NCI-H2081 (cell line): ENCODE data around the gene RHOT2.

ENCODE experiments used
- DNase-seq, 2 experiments: peaks; one replicate each; lab custom pipeline; 2025; lab: John Stamatoyannopoulos, UW

Gene RHOT2

GRCh38 chr16:670485-671352 is 2.8 kb downstream of the RHOT2 start:
- no peak for DNase-seq

GRCh38 chr16:671353-672131 is 3.6 kb downstream of the RHOT2 start:
- DNase-seq, result no peak

GRCh38 chr16:672371-672770 is 4.4 kb downstream of the RHOT2 start:
- no peak for DNase-seq

DNA sequence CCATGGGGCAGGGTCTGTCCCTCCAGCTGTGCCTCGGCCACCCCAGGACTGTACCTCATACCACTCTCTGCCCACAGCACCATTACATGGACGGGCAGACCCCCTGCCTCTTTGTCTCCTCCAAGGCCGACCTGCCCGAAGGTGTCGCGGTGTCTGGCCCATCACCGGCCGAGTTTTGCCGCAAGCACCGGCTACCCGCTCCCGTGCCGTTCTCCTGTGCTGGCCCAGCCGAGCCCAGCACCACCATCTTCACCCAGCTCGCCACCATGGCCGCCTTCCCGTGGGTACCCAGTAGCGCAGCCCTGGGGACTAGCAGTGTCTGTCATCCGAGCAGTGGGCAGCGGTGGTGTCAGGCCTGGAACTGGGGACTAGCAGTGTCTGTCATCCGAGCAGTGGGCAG is 4.9 kb downstream of the RHOT2 start:
- no peak for DNase-seq

DNA sequence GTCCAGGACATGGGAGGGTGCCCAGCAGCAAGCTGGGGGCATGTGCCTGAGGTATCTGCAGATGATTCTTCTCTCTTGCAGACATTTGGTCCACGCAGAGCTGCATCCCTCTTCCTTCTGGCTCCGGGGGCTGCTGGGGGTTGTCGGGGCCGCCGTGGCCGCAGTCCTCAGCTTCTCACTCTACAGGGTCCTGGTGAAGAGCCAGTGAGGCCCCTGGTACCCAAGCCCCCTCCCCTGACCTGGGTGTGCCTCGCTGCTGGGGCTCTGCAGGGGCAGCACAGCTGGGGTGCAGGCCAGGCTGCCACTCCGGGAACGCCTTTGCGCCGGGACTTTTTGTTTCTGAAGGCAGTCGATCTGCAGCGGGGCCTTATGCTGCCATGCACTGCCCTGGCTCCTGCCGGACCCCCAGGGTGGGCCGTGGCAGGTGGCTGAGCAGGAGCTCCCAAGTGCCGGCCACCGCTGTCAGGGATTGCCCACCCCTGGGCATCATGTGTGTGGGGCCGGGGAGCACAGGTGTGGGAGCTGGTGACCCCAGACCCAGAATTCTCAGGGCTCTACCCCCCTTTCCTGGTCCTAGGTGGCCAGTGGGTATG is 5.6 kb downstream of the RHOT2 start:
- no peak for DNase-seq

DNA sequence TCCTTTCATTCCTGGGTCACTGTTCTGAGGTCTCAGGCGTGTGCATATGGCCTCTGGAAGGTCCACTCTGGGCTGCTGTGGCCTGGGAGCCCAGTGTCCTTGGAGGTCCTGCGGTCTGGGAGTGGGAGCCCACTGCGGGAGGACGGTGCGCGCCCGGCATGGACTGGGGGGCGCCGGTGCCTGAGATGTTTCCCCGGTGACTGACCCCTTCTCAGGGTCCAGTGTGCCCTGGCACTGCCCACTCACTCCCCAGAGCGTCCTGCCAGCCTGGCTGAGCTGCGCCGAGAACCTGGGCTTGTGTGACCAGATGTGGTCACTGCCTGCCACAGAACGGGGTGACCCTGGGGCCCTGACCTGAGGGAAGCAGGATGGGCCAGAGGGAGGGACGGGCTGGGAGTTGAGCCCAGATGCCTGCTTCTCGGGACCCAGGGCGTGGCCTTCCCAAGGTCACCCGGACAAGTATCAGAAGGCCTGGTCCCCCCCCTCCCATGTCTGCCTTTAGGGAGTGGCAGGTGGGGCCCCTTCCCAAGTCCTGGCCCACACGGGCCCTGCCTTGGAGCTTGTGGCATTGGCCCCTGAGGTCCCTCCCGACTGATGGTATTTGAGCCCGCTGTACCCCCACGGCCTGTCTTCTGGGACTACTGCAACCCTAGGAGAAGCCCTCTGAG is 6.4 kb downstream of the RHOT2 start:
- no peak for DNase-seq

- DNase-seq, result no peak
Measured at GRCh38 chr16:674968-675883, 7.3 kb downstream of the RHOT2 start, which contains the start of gene RHBDL1. TSS of gene RHBDL1 (plus strand) at chr16:675671. CDS start at chr16:675791, 120 bp downstream.

GRCh38 chr16:675884-676564 is 8.1 kb downstream of the RHOT2 start:
- no peak for DNase-seq

- no peak for DNase-seq
Measured at GRCh38 chr16:676565-676902, 8.6 kb downstream of the RHOT2 start.

GRCh38 chr16:676913-677312 is 9.0 kb downstream of the RHOT2 start:
- peak; percentile 38 to 65 for DNase-seq

DNA sequence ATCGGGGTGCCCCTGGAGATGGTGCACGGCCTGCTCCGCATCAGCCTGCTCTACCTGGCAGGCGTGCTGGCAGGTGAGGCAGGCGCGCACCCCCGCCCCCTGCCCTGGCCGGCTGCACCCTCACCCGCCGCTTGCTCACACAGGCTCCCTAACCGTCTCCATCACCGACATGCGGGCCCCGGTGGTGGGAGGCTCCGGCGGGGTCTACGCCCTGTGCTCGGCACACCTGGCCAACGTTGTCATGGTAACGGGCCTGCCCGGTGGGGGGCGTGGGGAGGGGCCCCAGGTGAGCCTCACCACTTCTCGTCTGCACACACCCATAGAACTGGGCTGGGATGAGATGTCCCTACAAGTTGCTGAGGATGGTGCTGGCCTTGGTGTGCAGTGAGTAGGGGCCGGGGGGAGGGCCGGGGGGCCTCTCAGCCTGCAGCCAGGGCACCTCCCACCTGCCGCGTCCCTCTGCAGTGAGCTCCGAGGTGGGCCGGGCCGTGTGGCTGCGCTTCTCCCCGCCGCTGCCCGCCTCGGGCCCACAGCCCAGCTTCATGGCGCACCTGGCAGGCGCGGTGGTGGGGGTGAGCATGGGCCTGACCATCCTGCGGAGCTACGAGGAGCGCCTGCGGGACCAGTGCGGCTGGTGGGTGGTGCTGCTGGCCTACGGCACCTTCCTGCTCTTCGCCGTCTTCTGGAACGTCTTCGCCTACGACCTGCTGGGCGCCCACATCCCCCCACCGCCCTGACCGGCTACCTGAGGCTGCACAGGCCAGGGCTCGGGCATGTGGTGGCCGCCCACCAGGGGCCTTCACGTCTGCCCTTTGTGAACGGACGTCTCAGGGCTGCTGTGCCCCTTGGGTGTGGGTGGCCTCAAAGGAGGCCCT is 9.6 kb downstream of the RHOT2 start:
- peak; percentile 27 to 54 for DNase-seq

GRCh38 chr16:678209-678857 is 10.4 kb downstream of the RHOT2 start:
- DNase-seq, result no peak

DNA sequence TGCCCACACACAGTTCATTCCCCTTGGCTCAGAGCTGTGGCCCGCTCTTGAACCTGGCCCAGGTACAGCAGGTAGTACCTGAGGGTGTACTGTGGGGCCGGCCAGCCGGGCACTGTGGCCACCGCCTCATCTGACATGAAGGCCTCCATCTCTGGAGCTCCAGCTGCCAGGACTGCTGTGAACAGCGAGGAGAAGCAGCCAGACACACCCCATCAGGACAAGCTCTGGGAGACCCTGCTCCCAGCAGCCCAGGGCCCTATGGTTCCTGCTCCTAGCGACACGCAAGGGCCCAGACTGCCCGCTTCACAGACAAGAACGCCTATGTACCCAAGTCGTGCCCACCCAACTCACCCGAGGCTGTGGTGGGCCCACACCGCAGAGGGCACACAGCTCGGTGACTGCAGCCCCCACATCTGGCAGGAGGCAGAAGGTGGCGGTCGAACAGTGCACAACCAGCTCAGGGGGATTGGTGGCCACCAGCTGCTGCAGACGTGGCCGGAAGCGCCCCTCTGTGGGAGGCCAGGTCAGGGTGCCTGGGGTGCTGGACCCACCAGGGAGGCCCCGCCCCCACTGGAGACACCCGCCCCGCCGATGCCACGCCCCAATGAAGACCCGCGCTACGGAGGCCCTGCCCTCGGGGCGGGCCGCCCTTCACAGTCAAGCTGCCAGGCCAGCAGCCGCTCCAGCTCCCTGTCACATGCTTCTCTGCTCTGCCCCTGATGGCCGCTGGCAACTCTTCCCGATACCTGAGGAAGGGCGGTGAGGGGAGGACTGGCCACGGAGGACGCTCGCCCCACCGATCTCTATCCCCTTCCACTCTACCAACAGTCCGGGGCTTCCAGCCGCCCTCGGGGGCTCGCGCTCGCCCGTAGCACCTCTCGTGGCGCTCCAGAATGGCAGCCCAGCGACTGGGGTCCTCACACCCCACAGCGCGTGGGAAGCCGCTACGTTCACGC is 11.2 kb downstream of the RHOT2 start:
- DNase-seq, result peak; percentile 35 to 41

GRCh38 chr16:679814-680624 is 12.1 kb downstream of the RHOT2 start, which contains the start of gene STUB1:
TSS of gene STUB1 (plus strand) at chr16:680410. CDS start at chr16:680526, 116 bp downstream.
- DNase-seq, result peak; percentile 75 to 85

DNA sequence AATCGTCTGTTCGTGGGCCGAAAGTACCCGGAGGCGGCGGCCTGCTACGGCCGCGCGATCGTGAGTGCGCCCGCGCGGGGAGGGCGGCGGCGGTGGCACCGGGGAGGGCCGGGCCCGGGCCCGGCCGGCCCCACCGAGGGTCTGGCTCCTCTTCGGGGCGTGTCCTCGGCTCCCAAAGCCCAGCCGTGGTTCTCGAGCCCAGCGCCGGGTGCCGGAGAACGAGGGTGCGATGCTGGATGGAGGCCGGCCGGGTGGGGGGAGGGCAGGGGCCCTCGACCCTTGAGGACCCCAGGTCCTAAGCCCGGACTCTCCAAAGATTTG is 12.7 kb downstream of the RHOT2 start:
- DNase-seq, result no peak

GRCh38 chr16:680967-681745 is 13.2 kb downstream of the RHOT2 start:
- peak in 1 of 2 experiments; percentile 38 for DNase-seq
